Hepatocyte (in vitro differentiated cells): ENCODE results near the gene AMOTL1.

Experiments
- CTCF ChIP-seq: fragments of 200-600 bp; sonication (generic); IDR thresholded peaks from 2 replicates; pipeline ENCODE4 v1.5.1; 2016; ENCODE audit warnings: antibody characterized with exemption, mild to moderate bottlenecking; ENCODE audit not compliant: poor library complexity
- EZH2 ChIP-seq: fragments of 200-600 bp; sonication (generic); IDR thresholded peaks from 2 replicates; pipeline ENCODE4 v1.6.1; 2016; ENCODE audit warnings: antibody characterized with exemption, mild to moderate bottlenecking, borderline replicate concordance

- TF ChIP-seq CTCF (no peak), EZH2 (no peak)
Measured at GRCh38 chr11:94768602-94769541, 716 bp downstream of the AMOTL1 start.
